Measurements from ENCODE around the gene STK16. TPM values are rescaled to one million over a fixed set of nuclear protein-coding genes. Genes with fewer than 3 reads are reported as not detected.

STK16 gene
- total and polyA plus RNA-seq, 9 donors: 12.5 to 23.1 (median 18.9) TPM

DNA sequence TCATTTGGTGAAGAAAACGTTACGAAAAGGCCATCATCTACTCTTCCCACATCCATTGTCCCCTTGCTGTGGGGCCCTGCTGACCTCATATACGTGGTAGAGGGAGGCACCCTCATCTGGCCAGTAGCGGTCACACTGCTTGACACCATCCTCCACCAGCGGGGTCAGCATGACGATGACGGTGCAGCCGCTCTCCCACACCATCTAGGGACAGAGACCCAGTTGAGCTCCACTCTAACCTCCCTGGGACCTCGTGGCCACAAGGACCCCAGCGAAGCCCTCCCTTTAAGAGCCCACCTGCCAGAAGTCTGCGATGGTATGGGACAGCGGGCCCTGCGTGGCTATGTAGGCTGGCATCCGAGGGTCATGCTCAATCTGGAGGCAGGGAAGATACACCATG lies 50.9 kb downstream of the STK16 start:
- 88% methylated on average over 10 of the region's 14 CpGs for WGBS (ENCODE audit: insufficient coverage)
- peak; percentile 2 for DNase-seq
- H3K36me3 ChIP-seq (ENCODE audit: control insufficient read depth, insufficient read depth, low read length): no peaks in the 10 kb centered on the region
- no peaks in the 10 kb centered on the region for H3K9me3 ChIP-seq (replicated peaks; ENCODE audit: control insufficient read depth, low read depth, low read length)
- H3K27ac ChIP-seq (ENCODE audit: low read length): no peak overlapping the region
- no peak overlapping the region for H3K4me3 ChIP-seq (ENCODE audit: low read length)
- peaks cover 25% of the 10 kb centered on the region for H3K27me3 ChIP-seq (ENCODE audit: control insufficient read depth, insufficient read depth, low read length)
- peaks cover 19% of the 10 kb centered on the region for H3K4me1 ChIP-seq (ENCODE audit: control insufficient read depth, insufficient read depth, low read length)

- Histone ChIP-seq H3K27ac (ENCODE audit: low read length) (no peak overlapping the region), H3K36me3 (ENCODE audit: control insufficient read depth, insufficient read depth, low read length) (no peaks in the 10 kb centered on the region), H3K9me3 (replicated peaks; ENCODE audit: control insufficient read depth, low read depth, low read length) (no peaks in the 10 kb centered on the region), H3K4me1 (ENCODE audit: control insufficient read depth, insufficient read depth, low read length) (peaks cover 19% of the 10 kb centered on the region), H3K4me3 (ENCODE audit: low read length) (no peak overlapping the region), H3K27me3 (ENCODE audit: control insufficient read depth, insufficient read depth, low read length) (peaks cover 30% of the 10 kb centered on the region)
- peak; percentile 3 for DNase-seq
- 85% methylated on average over 24 of the region's 25 CpGs for WGBS (ENCODE audit: insufficient coverage)
Measured at GRCh38 chr2:219296631-219297391, 51.5 kb downstream of the STK16 start.

GRCh38 chr2:219297766-219298456 lies 52.6 kb downstream of the STK16 start:
- Histone ChIP-seq H3K9me3 (replicated peaks; ENCODE audit: control insufficient read depth, low read depth, low read length) (no peaks in the 10 kb centered on the region), H3K27me3 (ENCODE audit: control insufficient read depth, insufficient read depth, low read length) (peaks cover 40% of the 10 kb centered on the region), H3K4me3 (ENCODE audit: low read length) (no peak overlapping the region), H3K27ac (ENCODE audit: low read length) (no peak overlapping the region), H3K36me3 (ENCODE audit: control insufficient read depth, insufficient read depth, low read length) (no peaks in the 10 kb centered on the region), H3K4me1 (ENCODE audit: control insufficient read depth, insufficient read depth, low read length) (peaks cover 19% of the 10 kb centered on the region)
- WGBS (ENCODE audit: insufficient coverage): 83% methylated on average over 8 of the region's 14 CpGs
- peak; percentile 4 for DNase-seq

GRCh38 chr2:219298759-219299371 lies 53.6 kb downstream of the STK16 start:
- peak; percentile 83 for DNase-seq
- H3K27me3 ChIP-seq (ENCODE audit: control insufficient read depth, insufficient read depth, low read length): peaks cover 40% of the 10 kb centered on the region

GRCh38 chr2:219299372-219299760 lies 54.1 kb downstream of the STK16 start:
- H3K4me1 ChIP-seq (ENCODE audit: control insufficient read depth, insufficient read depth, low read length): peaks cover 11% of the 10 kb centered on the region
- H3K9me3 ChIP-seq (replicated peaks; ENCODE audit: control insufficient read depth, low read depth, low read length): no peaks in the 10 kb centered on the region
- no peak overlapping the region for H3K27ac ChIP-seq (ENCODE audit: low read length)
- peaks cover 40% of the 10 kb centered on the region for H3K27me3 ChIP-seq (ENCODE audit: control insufficient read depth, insufficient read depth, low read length)
- no peaks in the 10 kb centered on the region for H3K36me3 ChIP-seq (ENCODE audit: control insufficient read depth, insufficient read depth, low read length)
- WGBS (ENCODE audit: insufficient coverage): 71% methylated on average over 5 of the region's 6 CpGs
- H3K4me3 ChIP-seq (ENCODE audit: low read length): no peak overlapping the region
- no peak for DNase-seq

More at GRCh38 chr2:219298759-219299371, 53.6 kb downstream of the STK16 start:
- Histone ChIP-seq H3K36me3 (ENCODE audit: control insufficient read depth, insufficient read depth, low read length) (no peaks in the 10 kb centered on the region), H3K4me1 (ENCODE audit: control insufficient read depth, insufficient read depth, low read length) (peaks cover 16% of the 10 kb centered on the region), H3K9me3 (replicated peaks; ENCODE audit: control insufficient read depth, low read depth, low read length) (no peaks in the 10 kb centered on the region), H3K27ac (ENCODE audit: low read length) (no peak overlapping the region), H3K4me3 (ENCODE audit: low read length) (no peak overlapping the region)
- 22% methylated on average over 12 of the region's 15 CpGs for WGBS (ENCODE audit: insufficient coverage)

Other genes starting within 250 kb of the STK16 start
- gene CFAP65, start 204.0 kb upstream of the STK16 start, total RNA-seq: not detected
- under 1 TPM in 2 of 8 donors, not detected in 6; 0.05 to 0.54 TPM for gene CFAP65, start 204.0 kb upstream of the STK16 start, polyA plus RNA-seq (ENCODE audit: insufficient read depth in 1 of 8, insufficient read length in 8 of 8, low replicate concordance in 1 of 8)
- gene IHH, start 184.6 kb upstream of the STK16 start, total RNA-seq: 0.04 TPM
- gene IHH, start 184.6 kb upstream of the STK16 start, polyA plus RNA-seq (ENCODE audit: insufficient read depth in 1 of 8, insufficient read length in 8 of 8, low replicate concordance in 1 of 8): 1 to 10 TPM in 1 of 8 donors, under 1 TPM in 4, not detected in 3; 0.05 to 3.2 (median 0.19) TPM
- 14.1 TPM for gene NHEJ1, start 84.7 kb upstream of the STK16 start, total RNA-seq
- gene NHEJ1, start 84.7 kb upstream of the STK16 start, polyA plus RNA-seq (ENCODE audit: insufficient read depth in 1 of 8, insufficient read length in 8 of 8, low replicate concordance in 1 of 8): 10 to 100 TPM; 11.4 to 18.5 (median 13.6) TPM
- gene SLC23A3, start 75.5 kb upstream of the STK16 start, total RNA-seq: 1.5 TPM
- 1 to 10 TPM in 3 of 8 donors, under 1 TPM in 5; 0.59 to 1.7 (median 0.95) TPM for gene SLC23A3, start 75.5 kb upstream of the STK16 start, polyA plus RNA-seq (ENCODE audit: insufficient read depth in 1 of 8, insufficient read length in 8 of 8, low replicate concordance in 1 of 8)
- gene CNPPD1, start 68.6 kb upstream of the STK16 start, total RNA-seq: 23.4 TPM
- 10 to 100 TPM; 32.5 to 40.8 (median 37.1) TPM for gene CNPPD1, start 68.6 kb upstream of the STK16 start, polyA plus RNA-seq (ENCODE audit: insufficient read depth in 1 of 8, insufficient read length in 8 of 8, low replicate concordance in 1 of 8)
- 28.9 TPM for gene RETREG2, start 67.2 kb upstream of the STK16 start, total RNA-seq
- 10 to 100 TPM; 37.6 to 57.7 (median 47.0) TPM for gene RETREG2, start 67.2 kb upstream of the STK16 start, polyA plus RNA-seq (ENCODE audit: insufficient read depth in 1 of 8, insufficient read length in 8 of 8, low replicate concordance in 1 of 8)
- 26.6 TPM for gene ZFAND2B, start 38.7 kb upstream of the STK16 start, total RNA-seq
- 10 to 100 TPM; 18.8 to 31.9 (median 22.8) TPM for gene ZFAND2B, start 38.7 kb upstream of the STK16 start, polyA plus RNA-seq (ENCODE audit: insufficient read depth in 1 of 8, insufficient read length in 8 of 8, low replicate concordance in 1 of 8)
- 28.7 TPM for gene ABCB6, start 26.5 kb upstream of the STK16 start, total RNA-seq
- 10 to 100 TPM; 28.4 to 42.0 (median 34.2) TPM for gene ABCB6, start 26.5 kb upstream of the STK16 start, polyA plus RNA-seq (ENCODE audit: insufficient read depth in 1 of 8, insufficient read length in 8 of 8, low replicate concordance in 1 of 8)
- 13.7 TPM for gene ATG9A, start 15.8 kb upstream of the STK16 start, total RNA-seq
- 10 to 100 TPM; 27.6 to 35.1 (median 32.3) TPM for gene ATG9A, start 15.8 kb upstream of the STK16 start, polyA plus RNA-seq (ENCODE audit: insufficient read depth in 1 of 8, insufficient read length in 8 of 8, low replicate concordance in 1 of 8)
- gene ANKZF1, start 15.7 kb upstream of the STK16 start, total RNA-seq: 21.5 TPM
- 10 to 100 TPM; 16.3 to 32.0 (median 23.6) TPM for gene ANKZF1, start 15.7 kb upstream of the STK16 start, polyA plus RNA-seq (ENCODE audit: insufficient read depth in 1 of 8, insufficient read length in 8 of 8, low replicate concordance in 1 of 8)
- gene GLB1L, start within 50 bp of the STK16 start, total RNA-seq: 6.6 TPM
- gene GLB1L, start within 50 bp of the STK16 start, polyA plus RNA-seq (ENCODE audit: insufficient read depth in 1 of 8, insufficient read length in 8 of 8, low replicate concordance in 1 of 8): 1 to 10 TPM; 3.3 to 9.9 (median 5.7) TPM
- 0.04 TPM for gene TUBA4B, start 7.8 kb downstream of the STK16 start, total RNA-seq
- under 1 TPM in 6 of 8 donors, not detected in 2; 0.13 to 0.56 (median 0.18) TPM for gene TUBA4B, start 7.8 kb downstream of the STK16 start, polyA plus RNA-seq (ENCODE audit: insufficient read depth in 1 of 8, insufficient read length in 8 of 8, low replicate concordance in 1 of 8)
- 36.2 TPM for gene TUBA4A, start 8.4 kb downstream of the STK16 start, total RNA-seq
- gene TUBA4A, start 8.4 kb downstream of the STK16 start, polyA plus RNA-seq (ENCODE audit: insufficient read depth in 1 of 8, insufficient read length in 8 of 8, low replicate concordance in 1 of 8): 100 to 1,000 TPM in 4 of 8 donors, 10 to 100 TPM in 4; 77.1 to 160 (median 107) TPM
- gene DNAJB2, start 33.9 kb downstream of the STK16 start, total RNA-seq: 52.6 TPM
- 10 to 100 TPM; 77.8 to 93.2 (median 85.9) TPM for gene DNAJB2, start 33.9 kb downstream of the STK16 start, polyA plus RNA-seq (ENCODE audit: insufficient read depth in 1 of 8, insufficient read length in 8 of 8, low replicate concordance in 1 of 8)
- 0.09 TPM for gene PTPRN, start 63.9 kb downstream of the STK16 start, total RNA-seq
- gene PTPRN, start 63.9 kb downstream of the STK16 start, polyA plus RNA-seq (ENCODE audit: insufficient read depth in 1 of 8, insufficient read length in 8 of 8, low replicate concordance in 1 of 8): 1 to 10 TPM in 1 of 8 donors, under 1 TPM in 7; 0.09 to 1.0 (median 0.38) TPM
- not detected for gene RESP18, start 87.3 kb downstream of the STK16 start, total RNA-seq
- gene RESP18, start 87.3 kb downstream of the STK16 start, polyA plus RNA-seq (ENCODE audit: insufficient read depth in 1 of 8, insufficient read length in 8 of 8, low replicate concordance in 1 of 8): not detected
- 24.5 TPM for gene DNPEP, start 142.4 kb downstream of the STK16 start, total RNA-seq
- 10 to 100 TPM; 28.6 to 48.5 (median 39.7) TPM for gene DNPEP, start 142.4 kb downstream of the STK16 start, polyA plus RNA-seq (ENCODE audit: insufficient read depth in 1 of 8, insufficient read length in 8 of 8, low replicate concordance in 1 of 8)
- 2,854 TPM for gene DES, start 172.9 kb downstream of the STK16 start, total RNA-seq
- gene DES, start 172.9 kb downstream of the STK16 start, polyA plus RNA-seq (ENCODE audit: insufficient read depth in 1 of 8, insufficient read length in 8 of 8, low replicate concordance in 1 of 8): 1,000 to 10,000 TPM; 2,139 to 4,335 (median 3,881) TPM
- 176 TPM for gene SPEG, start 189.4 kb downstream of the STK16 start, total RNA-seq
- 100 to 1,000 TPM in 5 of 8 donors, 10 to 100 TPM in 3; 66.5 to 177 (median 143) TPM for gene SPEG, start 189.4 kb downstream of the STK16 start, polyA plus RNA-seq (ENCODE audit: insufficient read depth in 1 of 8, insufficient read length in 8 of 8, low replicate concordance in 1 of 8)